KOPT-K1 (cell line): ENCODE measurements around the gene MINDY4.

Experiments used
- H3K27ac ChIP-seq: fragments of 200-600 bp; sonication (generic); 2 replicates; pipeline ENCODE4 v1.5.1; 2016; ENCODE audit warnings: antibody characterized with exemption, mild to moderate bottlenecking, low read depth, low read length; ENCODE audit not compliant: poor library complexity, severe bottlenecking
- H3K36me3 ChIP-seq: fragments of 200-600 bp; sonication (generic); 2 replicates; pipeline ENCODE4 v1.5.1; 2017; ENCODE audit warnings: antibody characterized with exemption, mild to moderate bottlenecking, low read length, moderate library complexity; ENCODE audit not compliant: insufficient read depth
- H3K9me3 ChIP-seq: fragments of 200-600 bp; sonication (generic); 2 replicates; pipeline ENCODE4 v1.5.1; 2017; ENCODE audit warnings: antibody characterized with exemption, low read length, mild to moderate bottlenecking; ENCODE audit not compliant: insufficient read depth, poor library complexity, severe bottlenecking

MINDY4 gene

GRCh38 chr7:30851651-30852307 is 80.6 kb downstream of the MINDY4 start:
- H3K9me3 ChIP-seq, result no peaks in the 10 kb centered on the region
- no peaks in the 10 kb centered on the region for H3K36me3 ChIP-seq
- no peak overlapping the region for H3K27ac ChIP-seq

- Histone ChIP-seq H3K36me3 (no peaks in the 10 kb centered on the region), H3K27ac (no peak overlapping the region), H3K9me3 (no peaks in the 10 kb centered on the region)
Measured at GRCh38 chr7:30852308-30852684, 81.1 kb downstream of the MINDY4 start.

- Histone ChIP-seq H3K36me3 (no peaks in the 10 kb centered on the region), H3K9me3 (no peaks in the 10 kb centered on the region), H3K27ac (no peak overlapping the region)
Measured at GRCh38 chr7:30852744-30853288, 81.6 kb downstream of the MINDY4 start.

GRCh38 chr7:30853576-30853975 is 82.4 kb downstream of the MINDY4 start:
- Histone ChIP-seq H3K36me3 (no peaks in the 10 kb centered on the region), H3K27ac (no peak overlapping the region), H3K9me3 (no peaks in the 10 kb centered on the region)

- H3K9me3 ChIP-seq, result no peaks in the 10 kb centered on the region
- H3K36me3 ChIP-seq, result no peaks in the 10 kb centered on the region
- no peak overlapping the region for H3K27ac ChIP-seq
Measured at GRCh38 chr7:30855936-30856335, 84.7 kb downstream of the MINDY4 start.

GRCh38 chr7:30858576-30858975 is 87.4 kb downstream of the MINDY4 start:
- no peak overlapping the region for H3K27ac ChIP-seq
- H3K9me3 ChIP-seq, result no peaks in the 10 kb centered on the region
- H3K36me3 ChIP-seq, result no peaks in the 10 kb centered on the region

GRCh38 chr7:30859202-30859939 is 88.2 kb downstream of the MINDY4 start:
- Histone ChIP-seq H3K9me3 (no peaks in the 10 kb centered on the region), H3K27ac (no peak overlapping the region), H3K36me3 (no peaks in the 10 kb centered on the region)

- Histone ChIP-seq H3K9me3 (no peaks in the 10 kb centered on the region), H3K36me3 (no peaks in the 10 kb centered on the region), H3K27ac (no peak overlapping the region)
Measured at GRCh38 chr7:30859940-30860496, 88.8 kb downstream of the MINDY4 start.

- Histone ChIP-seq H3K27ac (no peak overlapping the region), H3K36me3 (no peaks in the 10 kb centered on the region), H3K9me3 (no peaks in the 10 kb centered on the region)
Measured at GRCh38 chr7:30861612-30862011, 90.4 kb downstream of the MINDY4 start.

GRCh38 chr7:30862995-30863705 is 91.9 kb downstream of the MINDY4 start:
- H3K9me3 ChIP-seq, result no peaks in the 10 kb centered on the region
- no peaks in the 10 kb centered on the region for H3K36me3 ChIP-seq
- no peak overlapping the region for H3K27ac ChIP-seq

GRCh38 chr7:30863706-30864035 is 92.5 kb downstream of the MINDY4 start:
- no peaks in the 10 kb centered on the region for H3K36me3 ChIP-seq
- H3K27ac ChIP-seq, result no peak overlapping the region
- no peaks in the 10 kb centered on the region for H3K9me3 ChIP-seq

- no peaks in the 10 kb centered on the region for H3K9me3 ChIP-seq
- no peak overlapping the region for H3K27ac ChIP-seq
- no peaks in the 10 kb centered on the region for H3K36me3 ChIP-seq
Measured at GRCh38 chr7:30864101-30864500, 92.9 kb downstream of the MINDY4 start.

GRCh38 chr7:30865076-30865475 is 93.9 kb downstream of the MINDY4 start:
- H3K9me3 ChIP-seq, result no peaks in the 10 kb centered on the region
- H3K27ac ChIP-seq, result no peak overlapping the region
- no peaks in the 10 kb centered on the region for H3K36me3 ChIP-seq

- Histone ChIP-seq H3K27ac (no peak overlapping the region), H3K36me3 (no peaks in the 10 kb centered on the region), H3K9me3 (no peaks in the 10 kb centered on the region)
Measured at GRCh38 chr7:30865821-30866220, 94.6 kb downstream of the MINDY4 start.

- no peaks in the 10 kb centered on the region for H3K36me3 ChIP-seq
- H3K9me3 ChIP-seq, result no peaks in the 10 kb centered on the region
- no peak overlapping the region for H3K27ac ChIP-seq
Measured at GRCh38 chr7:30866939-30867338, 95.7 kb downstream of the MINDY4 start.
